HUES6 (cell line): ENCODE results near the gene BAHD1.
A peak's percentile ranks its signal among the peaks of the same experiment; 100 is the strongest.

Source experiments
- H3K27ac ChIP-seq: 2 replicates; pipeline ENCODE4 v1.7.0; 2013; ENCODE audit warnings: low read depth, mild to moderate bottlenecking, low read length, inconsistent platforms
- H3K27me3 ChIP-seq: 2 replicates; pipeline ENCODE4 v1.6.1; 2013; ENCODE audit warnings: low read length; ENCODE audit not compliant: control insufficient read depth, insufficient read depth
- H3K36me3 ChIP-seq: 2 replicates; pipeline ENCODE4 v1.6.1; 2013; ENCODE audit warnings: low read length; ENCODE audit not compliant: control insufficient read depth, insufficient read depth
- H3K4me1 ChIP-seq: 2 replicates; pipeline ENCODE4 v1.6.1; 2013; ENCODE audit warnings: low read length; ENCODE audit not compliant: control insufficient read depth, insufficient read depth
- H3K4me3 ChIP-seq: 2 replicates; pipeline ENCODE4 v1.5.1; 2013; ENCODE audit warnings: low read depth, low read length
- H3K9ac ChIP-seq: one replicate; pipeline ENCODE4 v1.6.1; 2013; ENCODE audit warnings: mild to moderate bottlenecking, low read length
- H3K9me3 ChIP-seq: 2 replicates; pipeline ENCODE4 v1.6.1; 2013; ENCODE audit warnings: low read depth, low read length; ENCODE audit not compliant: control insufficient read depth, insufficient read depth

The BAHD1 gene

DNA sequence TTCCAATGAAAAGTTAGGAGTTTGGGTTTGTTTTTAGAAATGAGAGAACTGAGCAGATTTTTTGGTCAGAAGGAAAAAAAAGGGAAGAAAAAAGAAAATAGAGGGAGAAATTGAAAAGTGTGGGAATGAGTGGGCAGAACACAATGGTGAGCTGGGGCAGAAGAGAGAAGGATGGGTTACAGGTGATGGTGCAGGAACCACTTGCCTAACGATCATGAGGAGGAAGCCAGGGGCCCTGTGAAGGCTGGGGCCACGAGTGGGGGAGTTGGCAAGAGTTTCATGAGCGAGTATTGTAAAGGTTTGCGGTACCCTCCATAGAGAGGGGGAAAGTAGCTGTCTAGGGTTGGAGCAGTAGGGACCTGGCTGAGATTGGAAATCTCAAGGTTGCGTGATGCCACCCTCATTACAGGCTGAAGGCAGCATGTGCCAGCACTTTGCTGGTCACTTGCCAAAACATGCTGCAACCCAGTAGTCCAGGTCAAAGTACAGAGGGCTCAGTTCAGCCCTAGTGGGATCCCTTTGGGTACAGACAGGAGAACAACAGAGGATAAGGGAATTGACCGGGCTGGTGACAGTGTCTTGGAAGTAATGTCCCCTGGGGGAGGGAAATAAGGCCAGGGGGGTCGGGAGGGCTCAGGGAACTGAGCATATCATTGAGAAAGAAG lies 28.5 kb upstream of the BAHD1 start:
- Histone ChIP-seq H3K4me1 (0 out of 2 replicates have a peak, but pooled peaks cover 1% of the 10 kb centered on the region), H3K4me3 (no peak overlapping the region), H3K36me3 (peaks cover 92% of the 10 kb centered on the region), H3K27ac (no peak overlapping the region), H3K27me3 (no peaks in the 10 kb centered on the region), H3K9me3 (no peaks in the 10 kb centered on the region), H3K9ac (no peak overlapping the region)

DNA sequence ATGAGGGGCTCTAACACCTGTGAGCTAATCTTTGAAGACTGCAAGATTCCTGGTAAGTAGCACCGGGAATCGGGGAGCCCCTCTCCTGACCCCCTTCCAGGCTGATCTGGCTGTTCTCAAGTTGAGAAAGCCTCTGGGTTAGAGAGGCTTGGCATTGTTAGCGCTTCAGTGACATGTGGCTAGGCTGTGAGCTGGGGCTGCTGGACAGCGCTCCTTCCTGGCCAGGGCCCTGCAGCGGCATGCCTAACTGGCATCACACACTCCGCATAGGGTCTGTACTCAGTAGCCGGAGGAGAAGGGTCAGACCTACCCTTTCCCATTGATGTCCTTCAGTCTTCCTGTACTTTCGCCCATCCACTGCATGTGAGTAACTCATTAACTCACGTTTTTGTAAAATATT lies 27.7 kb upstream of the BAHD1 start:
- Histone ChIP-seq H3K4me3 (no peak overlapping the region), H3K9ac (no peak overlapping the region), H3K36me3 (peaks cover 91% of the 10 kb centered on the region), H3K27ac (no peak overlapping the region), H3K27me3 (no peaks in the 10 kb centered on the region), H3K4me1 (no peaks in the 10 kb centered on the region), H3K9me3 (no peaks in the 10 kb centered on the region)

DNA sequence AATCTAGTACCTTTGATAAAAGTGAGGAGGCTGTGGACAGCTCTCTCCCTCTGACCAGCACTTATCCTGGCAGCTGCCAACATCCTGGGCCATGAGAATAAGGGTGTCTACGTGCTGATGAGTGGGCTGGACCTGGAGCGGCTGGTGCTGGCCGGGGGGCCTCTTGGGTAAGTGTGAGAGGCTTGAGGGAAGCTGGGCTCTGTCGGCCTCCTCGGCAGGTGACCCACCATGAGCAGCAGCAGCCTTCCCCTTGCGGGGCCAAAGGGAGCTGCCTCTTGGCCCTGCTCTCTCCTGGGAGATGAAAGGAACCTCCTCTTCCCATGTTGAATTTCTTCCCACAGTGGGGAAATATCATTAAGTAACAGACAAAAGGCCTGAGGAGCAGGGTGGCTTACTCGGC lies 25.9 kb upstream of the BAHD1 start:
- H3K4me3 ChIP-seq = no peak overlapping the region
- H3K9me3 ChIP-seq = no peaks in the 10 kb centered on the region
- H3K9ac ChIP-seq = no peak overlapping the region
- no peak overlapping the region for H3K27ac ChIP-seq
- H3K36me3 ChIP-seq = peaks cover 83% of the 10 kb centered on the region
- H3K27me3 ChIP-seq = no peaks in the 10 kb centered on the region
- no peaks in the 10 kb centered on the region for H3K4me1 ChIP-seq

DNA sequence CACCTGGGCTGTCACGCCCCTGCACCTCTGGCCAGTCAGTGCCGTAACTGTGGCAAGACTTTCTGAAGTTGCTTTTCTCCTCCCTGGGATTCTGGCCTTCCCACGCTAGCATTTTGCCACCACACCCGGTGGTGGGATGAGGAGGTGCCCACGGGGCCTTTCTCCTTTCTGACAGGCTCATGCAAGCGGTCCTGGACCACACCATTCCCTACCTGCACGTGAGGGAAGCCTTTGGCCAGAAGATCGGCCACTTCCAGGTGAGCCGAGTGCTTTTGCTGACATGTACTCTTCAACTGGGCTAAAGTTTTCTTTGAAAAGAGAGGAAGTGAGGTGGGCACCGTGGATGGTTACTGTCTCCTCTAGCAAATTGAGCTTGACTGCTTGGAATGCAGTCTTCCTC lies 25.5 kb upstream of the BAHD1 start:
- Histone ChIP-seq H3K27ac (no peak overlapping the region), H3K9ac (no peak overlapping the region), H3K9me3 (no peaks in the 10 kb centered on the region), H3K36me3 (peaks cover 80% of the 10 kb centered on the region), H3K4me3 (no peak overlapping the region), H3K4me1 (no peaks in the 10 kb centered on the region), H3K27me3 (no peaks in the 10 kb centered on the region)

DNA sequence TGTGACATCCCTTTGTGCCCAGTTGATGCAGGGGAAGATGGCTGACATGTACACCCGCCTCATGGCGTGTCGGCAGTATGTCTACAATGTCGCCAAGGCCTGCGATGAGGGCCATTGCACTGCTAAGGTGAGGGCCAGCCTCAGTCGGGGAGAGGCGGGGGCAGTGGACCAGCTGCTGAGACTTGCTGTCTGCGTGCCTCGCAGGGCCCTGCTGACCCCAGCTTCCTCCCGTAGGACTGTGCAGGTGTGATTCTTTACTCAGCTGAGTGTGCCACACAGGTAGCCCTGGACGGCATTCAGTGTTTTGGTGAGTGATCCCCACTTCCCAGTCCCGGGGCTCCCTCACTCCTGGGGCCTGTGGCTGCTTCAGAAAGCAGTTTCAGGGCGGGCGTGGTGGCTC lies 24.7 kb upstream of the BAHD1 start:
- Histone ChIP-seq H3K27me3 (no peaks in the 10 kb centered on the region), H3K27ac (no peak overlapping the region), H3K36me3 (peaks cover 71% of the 10 kb centered on the region), H3K9me3 (no peaks in the 10 kb centered on the region), H3K4me1 (peaks cover 6% of the 10 kb centered on the region; the same call in 1 of the 2 replicates), H3K4me3 (no peak overlapping the region), H3K9ac (no peak overlapping the region)

DNA sequence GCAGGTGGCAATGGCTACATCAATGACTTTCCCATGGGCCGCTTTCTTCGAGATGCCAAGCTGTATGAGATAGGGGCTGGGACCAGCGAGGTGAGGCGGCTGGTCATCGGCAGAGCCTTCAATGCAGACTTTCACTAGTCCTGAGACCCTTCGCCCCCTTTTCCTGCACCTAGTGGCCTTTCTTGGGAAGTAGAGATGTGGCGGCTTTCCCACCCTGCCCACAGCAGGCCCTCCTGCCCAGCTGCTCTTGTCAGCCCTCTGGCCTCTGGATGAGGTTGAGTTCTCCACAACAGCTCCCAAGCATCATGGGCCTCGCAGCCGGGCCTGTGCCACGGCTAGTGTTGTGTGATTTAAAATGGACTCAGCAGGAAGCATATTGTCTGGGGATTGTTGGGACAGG lies 22.6 kb upstream of the BAHD1 start:
- H3K36me3 ChIP-seq = peaks cover 51% of the 10 kb centered on the region
- H3K27ac ChIP-seq = no peak overlapping the region
- H3K9me3 ChIP-seq = no peaks in the 10 kb centered on the region
- no peak overlapping the region for H3K9ac ChIP-seq
- H3K27me3 ChIP-seq = 0 out of 2 replicates have a peak, but pooled peaks cover 2% of the 10 kb centered on the region
- H3K4me3 ChIP-seq = no peak overlapping the region
- peaks cover 13% of the 10 kb centered on the region for H3K4me1 ChIP-seq

DNA sequence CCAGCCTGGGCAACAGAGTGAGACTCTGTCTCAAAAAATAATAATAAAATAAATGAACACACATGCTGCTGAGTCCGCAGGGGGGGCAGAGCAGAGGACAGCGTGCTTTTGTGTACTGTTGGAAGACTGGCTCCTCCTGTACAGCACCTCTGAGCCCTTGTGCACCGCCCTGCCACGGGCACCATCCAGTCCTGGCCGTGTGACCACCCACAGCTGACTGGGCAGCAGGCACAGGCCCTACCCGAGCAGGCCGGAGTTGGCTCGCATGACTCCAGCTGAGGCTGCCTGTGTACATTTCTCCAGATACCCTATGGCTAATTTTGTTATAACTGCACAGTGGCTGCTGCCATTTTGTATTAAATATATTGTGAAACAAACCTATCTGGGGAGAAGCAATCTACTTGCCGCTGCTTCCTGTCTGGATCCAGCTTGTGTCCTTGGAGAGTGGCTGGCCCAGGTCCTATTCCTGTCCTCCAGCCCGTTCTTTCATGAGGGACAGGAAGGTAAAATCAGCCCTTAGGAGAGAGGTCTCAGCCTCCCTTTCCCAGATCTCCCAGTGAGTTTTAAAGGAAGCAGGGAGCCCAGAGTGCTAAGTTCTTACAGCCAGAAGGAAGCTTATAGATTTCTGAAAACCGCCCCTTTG lies 20.6 kb upstream of the BAHD1 start:
- no peak overlapping the region for H3K9ac ChIP-seq
- H3K27me3 ChIP-seq = 0 out of 2 replicates have a peak, but pooled peaks cover 2% of the 10 kb centered on the region
- H3K36me3 ChIP-seq = peaks cover 30% of the 10 kb centered on the region
- H3K4me1 ChIP-seq = peaks cover 13% of the 10 kb centered on the region
- H3K9me3 ChIP-seq = no peaks in the 10 kb centered on the region
- H3K27ac ChIP-seq = no peak overlapping the region
- no peak overlapping the region for H3K4me3 ChIP-seq

- no peak overlapping the region for H3K9ac ChIP-seq
Observed at GRCh38 chr15:40420793-40421192, 20.0 kb upstream of the BAHD1 start.

GRCh38 chr15:40421246-40422157 lies 19.3 kb upstream of the BAHD1 start:
- H3K4me1 ChIP-seq = peaks cover 13% of the 10 kb centered on the region

More at GRCh38 chr15:40420793-40421192, 20.0 kb upstream of the BAHD1 start:
- H3K4me3 ChIP-seq = no peak overlapping the region
- 0 out of 2 replicates have a peak, but pooled peaks cover 2% of the 10 kb centered on the region for H3K27me3 ChIP-seq
- H3K4me1 ChIP-seq = peaks cover 13% of the 10 kb centered on the region
- peaks cover 24% of the 10 kb centered on the region for H3K36me3 ChIP-seq
- no peaks in the 10 kb centered on the region for H3K9me3 ChIP-seq
- H3K27ac ChIP-seq = no peak overlapping the region

GRCh38 chr15:40424483-40425115 lies 16.2 kb upstream of the BAHD1 start:
- no peaks in the 10 kb centered on the region for H3K36me3 ChIP-seq
- 0 out of 2 replicates have a peak, but pooled peaks cover 2% of the 10 kb centered on the region for H3K27me3 ChIP-seq
- H3K4me3 ChIP-seq = no peak overlapping the region
- no peaks in the 10 kb centered on the region for H3K9me3 ChIP-seq
- peaks cover 21% of the 10 kb centered on the region for H3K4me1 ChIP-seq
- H3K9ac ChIP-seq = no peak overlapping the region
- no peak overlapping the region for H3K27ac ChIP-seq

More at GRCh38 chr15:40421246-40422157, 19.3 kb upstream of the BAHD1 start:
- Histone ChIP-seq H3K36me3 (peaks cover 17% of the 10 kb centered on the region), H3K9me3 (no peaks in the 10 kb centered on the region), H3K4me3 (peak overlapping the region; percentile 35), H3K27ac (no peak overlapping the region), H3K27me3 (0 out of 2 replicates have a peak, but pooled peaks cover 2% of the 10 kb centered on the region), H3K9ac (no peak overlapping the region)
